MCF 10A (cell line): Measurements from ENCODE around the gene FGFR4. TPM values are rescaled to one million over a fixed set of nuclear protein-coding genes. Genes with fewer than 3 reads are reported as not detected.

ENCODE experiments used
- Bru-seq: library from RNA; stranded (reverse); fragments of 400-500 nt; gene quantifications from one replicate; lab custom pipeline; 2021; lab: Mats Ljungman, UMichigan
- BruChase-seq, 2 experiments: library from RNA; stranded (reverse); fragments of 400-500 nt; gene quantifications; one replicate each; lab custom pipeline; 2021; lab: Mats Ljungman, UMichigan
- BruUV-seq: library from RNA; stranded (reverse); fragments of 400-500 nt; replicated peaks from 2 replicates; lab custom pipeline; 2021; lab: Mats Ljungman, UMichigan
- CTCF ChIA-PET: fragments of 300-600 bp; sonication (Branson Sonifier 250); formaldehyde crosslinking; extraction: SDS; loops from one replicate; lab custom pipeline; 2021; ENCODE audit warnings: antibody characterized with exemption, inconsistent platforms; lab: Yijun Ruan, JAX
- POLR2A ChIA-PET: fragments of 300-600, 350-650 bp; sonication (Branson Sonifier 250); formaldehyde crosslinking; extraction: SDS; loops from one replicate; lab custom pipeline; 2020; ENCODE audit warnings: antibody characterized with exemption, inconsistent platforms; lab: Yijun Ruan, JAX
- DNase-seq: peaks from one replicate; pipeline ENCODE4 v3.0.0-alpha.2; 2018; ENCODE audit not compliant: unreplicated experiment
- H3K27ac Mint-ChIP-seq: one replicate; pipeline ENCODE4 v1.8.0; 2022; ENCODE audit warnings: mild to moderate bottlenecking, low read depth, mixed read lengths; ENCODE audit not compliant: unreplicated experiment
- H3K27me3 Mint-ChIP-seq: one replicate; pipeline ENCODE4 v1.8.0; 2022; ENCODE audit warnings: mixed read lengths; ENCODE audit not compliant: insufficient read depth, unreplicated experiment
- H3K36me3 Mint-ChIP-seq: one replicate; pipeline ENCODE4 v1.8.0; 2022; ENCODE audit warnings: mild to moderate bottlenecking, moderate library complexity, mixed read lengths; ENCODE audit not compliant: insufficient read depth, unreplicated experiment
- H3K4me1 Mint-ChIP-seq: one replicate; pipeline ENCODE4 v1.8.0; 2022; ENCODE audit warnings: mixed read lengths; ENCODE audit not compliant: insufficient read depth, unreplicated experiment
- H3K4me3 Mint-ChIP-seq: one replicate; pipeline ENCODE4 v1.8.0; 2022; ENCODE audit warnings: mild to moderate bottlenecking, moderate library complexity, mixed read lengths; ENCODE audit not compliant: unreplicated experiment
- H3K9me3 Mint-ChIP-seq: one replicate; pipeline ENCODE4 v1.8.0; 2022; ENCODE audit warnings: mixed read lengths; ENCODE audit not compliant: unreplicated experiment
- intact Hi-C: fragments of 100-400 bp; cut with micrococcal nuclease; formaldehyde crosslinking; loops from 2 replicates; pipeline ENCODE4 v1.14.1; 2022
- long read RNA-seq: library from polyadenylated mRNA; stranded (forward); transcript quantifications from one replicate; pipeline ENCODE4 v2.0.0, GENCODE V29; 2022
- total RNA-seq: library from RNA; stranded (reverse); gene quantifications from 2 replicates; pipeline ENCODE4 v1.2.3, GENCODE V29; 2022
- TF ChIP-seq, protein P1 (sequence below): fragments of 200-600 bp; IDR thresholded peaks from one replicate; pipeline ENCODE4 v1.8.0; 2022; ENCODE audit warnings: antibody characterized with exemption, mild to moderate bottlenecking; ENCODE audit not compliant: unreplicated experiment

The FGFR4 gene
- 1.5 and 1.8 TPM in 2 replicates for total RNA-seq
- Bru-seq, nascent RNA = percentile 22 among the genes with signal in this experiment
- percentile 55 among the genes with signal in this experiment for BruChase-seq, experiment 1, labeled RNA remaining after a 6-hour chase
- percentile 34 among the genes with signal in this experiment for BruChase-seq, experiment 2, labeled RNA remaining after a 2-hour chase
- long read RNA-seq, partial matches to known transcripts = 0 of 4 reads
- long read RNA-seq, other reads (novel, unspliced or antisense) = 2 of 4 reads

DNA sequence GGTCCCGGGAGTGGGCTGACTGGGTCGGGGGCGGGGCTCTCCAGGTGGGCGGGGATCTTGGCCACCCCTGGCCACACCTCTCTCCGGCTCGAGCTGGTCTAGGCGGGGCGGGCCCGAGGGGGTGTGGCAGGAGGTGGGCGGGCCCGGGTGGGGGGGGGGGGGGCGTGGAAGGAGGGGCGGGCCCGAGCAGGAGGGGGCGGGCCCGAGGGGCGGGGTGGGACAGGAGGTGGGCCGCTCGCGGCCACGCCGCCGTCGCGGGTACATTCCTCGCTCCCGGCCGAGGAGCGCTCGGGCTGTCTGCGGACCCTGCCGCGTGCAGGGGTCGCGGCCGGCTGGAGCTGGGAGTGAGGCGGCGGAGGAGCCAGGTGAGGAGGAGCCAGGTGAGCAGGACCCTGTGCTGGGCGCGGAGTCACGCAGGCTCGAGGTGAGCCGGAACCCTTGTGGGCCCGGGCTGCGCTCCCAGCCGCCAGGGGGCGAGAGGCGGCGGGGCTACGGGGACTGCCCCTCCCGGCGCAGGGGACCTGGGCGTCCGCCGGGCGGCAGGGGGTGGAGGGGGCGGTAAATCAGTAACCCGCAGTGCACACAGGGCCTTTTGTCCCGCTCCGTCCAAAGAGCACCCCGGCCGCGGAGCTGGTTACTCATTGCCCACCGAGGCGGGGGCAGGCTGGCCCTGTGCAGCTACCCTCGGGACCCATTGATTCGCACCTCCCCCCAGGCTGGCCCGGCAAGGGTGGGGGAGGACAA is at the start of gene FGFR4:
TSS of gene FGFR4 (plus strand) at position 262 of the 744 bp plus-strand sequence. CDS start 2,688 bp downstream, outside the sequence.
- peak; percentile 80 for DNase-seq
- Mint-ChIP-seq H3K27ac (no peak within 1 kb of the TSS), H3K27me3 (peaks cover 22% of the 10 kb centered on the region), H3K36me3 (peaks cover 7% of the 10 kb centered on the region), H3K4me3 (peak within 1 kb of the TSS; percentile 24), H3K4me1 (peaks cover 7% of the 10 kb centered on the region), H3K9me3 (no peaks in the 10 kb centered on the region)
- no TSS peak for BruUV-seq
- TF ChIP-seq, protein P1, sequence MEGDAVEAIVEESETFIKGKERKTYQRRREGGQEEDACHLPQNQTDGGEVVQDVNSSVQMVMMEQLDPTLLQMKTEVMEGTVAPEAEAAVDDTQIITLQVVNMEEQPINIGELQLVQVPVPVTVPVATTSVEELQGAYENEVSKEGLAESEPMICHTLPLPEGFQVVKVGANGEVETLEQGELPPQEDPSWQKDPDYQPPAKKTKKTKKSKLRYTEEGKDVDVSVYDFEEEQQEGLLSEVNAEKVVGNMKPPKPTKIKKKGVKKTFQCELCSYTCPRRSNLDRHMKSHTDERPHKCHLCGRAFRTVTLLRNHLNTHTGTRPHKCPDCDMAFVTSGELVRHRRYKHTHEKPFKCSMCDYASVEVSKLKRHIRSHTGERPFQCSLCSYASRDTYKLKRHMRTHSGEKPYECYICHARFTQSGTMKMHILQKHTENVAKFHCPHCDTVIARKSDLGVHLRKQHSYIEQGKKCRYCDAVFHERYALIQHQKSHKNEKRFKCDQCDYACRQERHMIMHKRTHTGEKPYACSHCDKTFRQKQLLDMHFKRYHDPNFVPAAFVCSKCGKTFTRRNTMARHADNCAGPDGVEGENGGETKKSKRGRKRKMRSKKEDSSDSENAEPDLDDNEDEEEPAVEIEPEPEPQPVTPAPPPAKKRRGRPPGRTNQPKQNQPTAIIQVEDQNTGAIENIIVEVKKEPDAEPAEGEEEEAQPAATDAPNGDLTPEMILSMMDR = peak; percentile 59
- CTCF ChIA-PET = interaction anchor here (0.6 to 6.5 kb wide), 9 partner anchors 9 to 364 kb away, joined by 3 to 91 read pairs (median 3); no protein-coding TSS in a partner anchor
- POLR2A ChIA-PET = interaction anchor here (0.7 to 1.4 kb wide), 4 partner anchors 13 to 42 kb away, joined by 3 read pairs; no protein-coding TSS in a partner anchor
- intact Hi-C loops = no loop called here

DNA sequence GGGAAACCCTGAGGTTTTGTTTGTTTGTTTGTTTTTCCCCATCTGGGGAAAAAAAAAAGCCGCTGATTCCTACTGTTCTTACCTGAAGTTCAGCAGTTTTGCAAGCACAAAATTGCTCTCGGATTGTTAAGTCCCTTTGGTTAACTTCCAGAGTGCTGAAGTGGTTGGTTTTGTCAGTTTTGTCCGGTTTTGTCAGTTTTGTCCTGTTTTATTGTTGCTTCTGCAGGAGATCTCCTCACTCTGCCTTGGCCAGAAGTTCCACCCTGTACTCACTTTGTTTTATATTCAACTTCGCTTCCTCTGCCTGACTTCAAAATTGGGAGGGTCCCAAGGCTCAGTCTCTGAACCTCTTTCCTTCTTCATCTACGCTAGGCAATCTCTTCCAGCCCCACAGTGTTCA is 49.8 kb upstream of the FGFR4 start:
- peaks cover 12% of the 10 kb centered on the region for H3K4me1 Mint-ChIP-seq
- TF ChIP-seq, protein P1 = no peak
- ChIA-PET POLR2A (interaction anchor here (1.1 to 1.6 kb wide), 2 partner anchors 14 to 22 kb away, joined by 4 read pairs; no protein-coding TSS in a partner anchor), CTCF (no interaction called here)
- no TSS peak for BruUV-seq
- no peak overlapping the region for H3K4me3 Mint-ChIP-seq
- no peak for DNase-seq
- intact Hi-C loops = no loop called here
- no peaks in the 10 kb centered on the region for H3K27me3 Mint-ChIP-seq
- H3K27ac Mint-ChIP-seq = no peak overlapping the region
- no peaks in the 10 kb centered on the region for H3K9me3 Mint-ChIP-seq
- H3K36me3 Mint-ChIP-seq = peaks cover 29% of the 10 kb centered on the region

DNA sequence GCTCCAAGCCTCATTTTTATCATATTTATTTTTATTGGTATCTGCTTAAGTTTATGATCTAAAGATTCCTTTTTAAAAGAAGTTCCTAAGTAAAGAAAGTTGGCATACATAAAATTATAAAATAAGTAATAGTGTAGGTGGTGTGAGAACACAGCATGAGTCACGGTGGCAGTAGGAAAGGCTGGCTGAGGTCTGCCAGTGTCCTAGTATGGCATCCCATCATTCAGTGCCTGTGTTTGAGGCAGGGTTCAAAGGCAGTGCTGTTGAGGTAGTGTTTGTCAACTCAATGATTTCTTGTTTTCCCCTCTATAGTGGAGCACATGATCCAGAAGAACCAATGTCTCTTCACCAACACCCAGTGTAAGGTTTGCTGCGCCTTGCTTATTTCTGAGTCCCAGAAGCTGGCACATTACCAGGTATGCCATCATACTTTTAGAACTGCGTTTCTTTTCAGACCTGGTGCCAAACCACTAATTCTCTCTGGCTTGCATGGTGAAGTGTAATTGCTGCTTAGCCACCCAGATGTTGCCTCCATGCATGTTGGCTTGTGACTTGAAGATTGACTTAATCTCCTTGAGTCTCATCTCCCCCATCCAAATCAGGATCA is 45.8 kb upstream of the FGFR4 start:
- Mint-ChIP-seq H3K9me3 (no peaks in the 10 kb centered on the region), H3K4me3 (no peak overlapping the region), H3K4me1 (peaks cover 12% of the 10 kb centered on the region), H3K27ac (peak overlapping the region; percentile 44), H3K27me3 (no peaks in the 10 kb centered on the region), H3K36me3 (peaks cover 55% of the 10 kb centered on the region)
- ChIA-PET CTCF (interaction anchor here (1.0 to 1.4 kb wide), 2 partner anchors 31 to 35 kb away, joined by 3 read pairs; no protein-coding TSS in a partner anchor), POLR2A (interaction anchor here (1.0 to 1.9 kb wide), 5 partner anchors 11 to 94 kb away, joined by 3 to 8 read pairs (median 4); no protein-coding TSS in a partner anchor)
- peak; percentile 94 for DNase-seq
- intact Hi-C loops = no loop called here
- BruUV-seq = TSS peak; percentile 59
- TF ChIP-seq, protein P1 = no peak
